Esophagus squamous epithelium (tissue), 4 donors: ENCODE data around the gene TMEM131L.

Experiments used
- POLR2A ChIP-seq, 4 donors: fragments of 450-650 bp; IDR thresholded peaks; one replicate each; pipeline ENCODE4 v1.6.1; 2017; ENCODE audit warnings: antibody characterized with exemption in 4 of 4, mild to moderate bottlenecking in 4 of 4, moderate library complexity in 3 of 4
- TF ChIP-seq, protein P1 (sequence below), 6 experiments: fragments of 450-650 bp in 4 of 6; fragments of 200-600 bp in 2 of 6; sonication (generic) in 2 of 6; IDR thresholded peaks; one replicate each; pipeline ENCODE4 v1.5.1; 2016 to 2019; ENCODE audit warnings: antibody characterized with exemption in 6 of 6, mild to moderate bottlenecking in 4 of 6, moderate library complexity in 4 of 6

DNA sequence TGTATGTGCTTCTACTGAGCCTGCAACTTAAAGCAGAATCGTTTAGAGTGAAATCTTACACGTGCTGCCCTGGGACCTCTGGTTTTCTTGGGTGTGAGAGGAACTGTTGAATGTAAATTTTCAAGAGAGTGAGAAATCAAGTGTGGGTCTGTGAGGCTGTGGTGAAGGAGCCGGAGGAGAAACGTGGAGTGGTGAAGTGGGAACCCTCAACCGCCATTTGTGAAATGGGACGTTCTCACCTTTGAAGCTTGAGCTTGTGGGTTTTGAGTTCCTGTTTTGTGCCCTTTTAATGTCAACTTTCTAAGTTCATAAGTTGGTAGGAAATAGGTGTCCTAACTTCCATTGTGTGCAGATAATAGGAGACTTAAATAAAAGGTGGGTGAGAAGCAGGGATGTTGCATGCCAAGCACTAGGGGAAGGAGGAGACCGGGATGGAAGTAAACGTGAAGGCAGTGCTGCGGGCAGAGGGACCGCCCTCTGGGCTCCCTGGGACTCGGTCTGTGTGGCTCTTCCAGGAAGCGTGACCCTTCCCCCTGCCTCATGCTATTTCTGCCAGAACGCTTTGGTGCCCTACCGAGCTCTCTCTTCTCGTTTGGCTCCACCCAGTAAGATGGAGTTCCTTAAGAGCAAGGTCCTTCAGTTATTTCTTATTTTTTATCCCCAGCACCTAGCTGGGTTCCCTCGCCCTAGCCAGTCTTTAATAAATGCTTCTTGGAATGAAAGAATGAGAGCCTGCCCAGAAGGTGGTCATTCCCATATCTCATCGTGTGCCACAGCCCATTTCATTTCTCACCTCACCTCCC is 56.0 kb downstream of the TMEM131L start:
- no peak for TF ChIP-seq POLR2A (IDR thresholded peaks at IDR 0.05)
- TF ChIP-seq, protein P1, sequence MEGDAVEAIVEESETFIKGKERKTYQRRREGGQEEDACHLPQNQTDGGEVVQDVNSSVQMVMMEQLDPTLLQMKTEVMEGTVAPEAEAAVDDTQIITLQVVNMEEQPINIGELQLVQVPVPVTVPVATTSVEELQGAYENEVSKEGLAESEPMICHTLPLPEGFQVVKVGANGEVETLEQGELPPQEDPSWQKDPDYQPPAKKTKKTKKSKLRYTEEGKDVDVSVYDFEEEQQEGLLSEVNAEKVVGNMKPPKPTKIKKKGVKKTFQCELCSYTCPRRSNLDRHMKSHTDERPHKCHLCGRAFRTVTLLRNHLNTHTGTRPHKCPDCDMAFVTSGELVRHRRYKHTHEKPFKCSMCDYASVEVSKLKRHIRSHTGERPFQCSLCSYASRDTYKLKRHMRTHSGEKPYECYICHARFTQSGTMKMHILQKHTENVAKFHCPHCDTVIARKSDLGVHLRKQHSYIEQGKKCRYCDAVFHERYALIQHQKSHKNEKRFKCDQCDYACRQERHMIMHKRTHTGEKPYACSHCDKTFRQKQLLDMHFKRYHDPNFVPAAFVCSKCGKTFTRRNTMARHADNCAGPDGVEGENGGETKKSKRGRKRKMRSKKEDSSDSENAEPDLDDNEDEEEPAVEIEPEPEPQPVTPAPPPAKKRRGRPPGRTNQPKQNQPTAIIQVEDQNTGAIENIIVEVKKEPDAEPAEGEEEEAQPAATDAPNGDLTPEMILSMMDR (IDR thresholded peaks at IDR 0.05): no peak
